IMR-90 (cell line): ENCODE data around the gene CD68. TPM values are rescaled to one million over a fixed set of nuclear protein-coding genes. Genes with fewer than 3 reads are reported as not detected.

Source experiments
- ATAC-seq: fragments of 200-7000 bp; cut with Tn5 transposase; 2 replicates; pipeline ENCODE4 v1.9.1; 2020; ENCODE audit warnings: low read depth, mild to moderate bottlenecking, moderate library complexity
- BruUV-seq: library from RNA; stranded (reverse); fragments of 400-500 nt; replicated peaks from 2 replicates; lab custom pipeline; 2021; lab: Mats Ljungman, UMichigan
- CTCF ChIA-PET: fragments of 300-600 bp; formaldehyde crosslinking; extraction: SDS; loops from one replicate; lab custom pipeline; 2021; ENCODE audit warnings: antibody characterized with exemption; lab: Yijun Ruan, JAX
- POLR2A ChIA-PET: fragments of 300-600 bp; sonication (Branson Sonifier 250); formaldehyde crosslinking; loops from one replicate; lab custom pipeline; 2022; ENCODE audit warnings: antibody characterized with exemption; ENCODE audit not compliant: unreplicated experiment; lab: Charles Lee
- DNase-seq: peaks from one replicate; pipeline ENCODE4 v3.0.0; 2013
- H2AFZ ChIP-seq: replicated peaks from 2 replicates; pipeline ENCODE3; 2013; ENCODE audit warnings: low read length, mild to moderate bottlenecking; ENCODE audit not compliant: poor library complexity
- H2AK5ac ChIP-seq: 2 replicates; pipeline ENCODE4 v1.6.1; 2013; ENCODE audit warnings: low read depth, low read length, inconsistent platforms
- H2AK9ac ChIP-seq: replicated peaks from 2 replicates; pipeline ENCODE3; 2013; ENCODE audit warnings: mild to moderate bottlenecking, low read depth, low read length, moderate library complexity; ENCODE audit not compliant: poor library complexity
- H2BK120ac ChIP-seq: 2 replicates; pipeline ENCODE4 v1.6.1; 2013; ENCODE audit warnings: low read depth, low read length, inconsistent platforms
- H2BK15ac ChIP-seq: 3 replicates; pipeline ENCODE4 v1.6.1; 2013; ENCODE audit warnings: low read depth, low read length, inconsistent platforms
- H2BK20ac ChIP-seq: 2 replicates; pipeline ENCODE4 v1.6.1; 2013; ENCODE audit warnings: low read depth, mild to moderate bottlenecking, inconsistent platforms, low read length, moderate library complexity
- H2BK5ac ChIP-seq: 2 replicates; pipeline ENCODE4 v1.6.1; 2013; ENCODE audit warnings: mild to moderate bottlenecking, low read depth, low read length, inconsistent platforms; ENCODE audit not compliant: poor library complexity, severe bottlenecking
- H3K14ac ChIP-seq: replicated peaks from 2 replicates; pipeline ENCODE4 v1.6.1; 2013; ENCODE audit warnings: low read depth, low read length, inconsistent platforms
- H3K18ac ChIP-seq: 2 replicates; pipeline ENCODE4 v1.6.1; 2013; ENCODE audit warnings: low read depth, low read length, control low read depth
- H3K23ac ChIP-seq: 2 replicates; pipeline ENCODE4 v1.6.1; 2013; ENCODE audit warnings: low read depth, low read length, inconsistent platforms
- H3K27ac ChIP-seq: 2 replicates; pipeline ENCODE4 v1.5.1; 2013; ENCODE audit warnings: mild to moderate bottlenecking, control low read depth, low read length; ENCODE audit not compliant: insufficient read depth
- H3K27me3 ChIP-seq: 2 replicates; pipeline ENCODE4 v1.6.1; 2013; ENCODE audit warnings: low read length; ENCODE audit not compliant: control insufficient read depth, insufficient read depth
- H3K36me3 ChIP-seq: 2 replicates; pipeline ENCODE4 v1.6.1; 2013; ENCODE audit warnings: low read length, mixed read lengths; ENCODE audit not compliant: control insufficient read depth, insufficient read depth
- H3K4ac ChIP-seq: 2 replicates; pipeline ENCODE4 v1.6.1; 2013; ENCODE audit warnings: low read depth, low read length, inconsistent platforms
- H3K4me1 ChIP-seq: 2 replicates; pipeline ENCODE4 v1.6.1; 2013; ENCODE audit warnings: low read length, mixed read lengths; ENCODE audit not compliant: control insufficient read depth, insufficient read depth
- H3K4me2 ChIP-seq: 2 replicates; pipeline ENCODE4 v1.6.1; 2013; ENCODE audit warnings: low read depth, mild to moderate bottlenecking, control low read depth, low read length, moderate library complexity
- H3K4me3 ChIP-seq: 2 replicates; pipeline ENCODE4 v1.5.1; 2013; ENCODE audit warnings: low read depth, mild to moderate bottlenecking, control low read depth, low read length, moderate library complexity; ENCODE audit not compliant: insufficient read depth
- H3K56ac ChIP-seq: 2 replicates; pipeline ENCODE4 v1.6.1; 2013; ENCODE audit warnings: low read length, inconsistent platforms; ENCODE audit not compliant: insufficient read depth; ENCODE audit errors: extremely low read depth
- H3K79me1 ChIP-seq, 2 experiments: 2 replicates each; pipeline ENCODE4 v1.6.1; 2013; ENCODE audit warnings: low read length in 2 of 2, inconsistent platforms in 1 of 2, low read depth in 1 of 2
- H3K9ac ChIP-seq: 2 replicates; pipeline ENCODE4 v1.6.1; 2013; ENCODE audit warnings: low read depth, low read length, control low read depth
- H3K9me1 ChIP-seq: 2 replicates; pipeline ENCODE4 v1.6.1; 2013; ENCODE audit warnings: low read length, inconsistent platforms; ENCODE audit not compliant: insufficient read depth
- H3K9me3 ChIP-seq: 2 replicates; pipeline ENCODE4 v1.6.1; 2013; ENCODE audit warnings: low read length; ENCODE audit not compliant: control insufficient read depth, insufficient read depth
- H4K20me1 ChIP-seq: 2 replicates; pipeline ENCODE4 v1.6.1; 2013; ENCODE audit warnings: low read length, inconsistent platforms; ENCODE audit not compliant: insufficient read depth
- H4K5ac ChIP-seq: 2 replicates; pipeline ENCODE4 v1.6.1; 2013; ENCODE audit warnings: mild to moderate bottlenecking, low read depth, low read length, control low read depth
- H4K8ac ChIP-seq, 2 experiments: 2 replicates each; pipeline ENCODE4 v1.6.1; 2013; ENCODE audit warnings: low read depth in 2 of 2, low read length in 2 of 2, control low read depth in 1 of 2, inconsistent platforms in 1 of 2
- H4K91ac ChIP-seq: 2 replicates; pipeline ENCODE4 v1.6.1; 2013; ENCODE audit warnings: low read depth, low read length, inconsistent platforms; ENCODE audit not compliant: insufficient read depth
- BHLHE40 ChIP-seq: fragments of 150-350 bp; IDR thresholded peaks from 2 replicates; pipeline ENCODE4 v1.6.1; 2016; ENCODE audit warnings: mild to moderate bottlenecking, low read depth, low read length
- CEBPB ChIP-seq: IDR thresholded peaks from 2 replicates; pipeline ENCODE4 v1.6.1; 2012; ENCODE audit warnings: low read depth, low read length, improper control_type of control experiment
- CHD1 ChIP-seq: IDR thresholded peaks from 2 replicates; pipeline ENCODE4 v1.6.1; 2012; ENCODE audit warnings: low read depth, low read length, improper control_type of control experiment
- FOS ChIP-seq: fragments of 150-350 bp; IDR thresholded peaks from 2 replicates; pipeline ENCODE4 v1.6.1; 2016; ENCODE audit warnings: low read depth, low read length
- MAFK ChIP-seq: IDR thresholded peaks from 2 replicates; pipeline ENCODE4 v1.6.1; 2012; ENCODE audit warnings: low read depth, low read length, improper control_type of control experiment
- MAZ ChIP-seq: IDR thresholded peaks from 2 replicates; pipeline ENCODE4 v1.6.1; 2012; ENCODE audit warnings: low read depth, mild to moderate bottlenecking, low read length, improper control_type of control experiment, moderate library complexity, borderline replicate concordance
- MXI1 ChIP-seq: IDR thresholded peaks from 2 replicates; pipeline ENCODE4 v1.6.1; 2012; ENCODE audit warnings: low read depth, mild to moderate bottlenecking, low read length, moderate library complexity, borderline replicate concordance
- NFE2L2 ChIP-seq: fragments of 150-350 bp; IDR thresholded peaks from 2 replicates; pipeline ENCODE4 v1.6.1; 2016; ENCODE audit warnings: low read depth, mild to moderate bottlenecking, low read length
- POLR2A ChIP-seq: IDR thresholded peaks from 2 replicates; pipeline ENCODE4 v1.6.1; 2012; ENCODE audit warnings: mild to moderate bottlenecking, low read depth, low read length
- RAD21 ChIP-seq: IDR thresholded peaks from 2 replicates; pipeline ENCODE4 v1.6.1; 2012; ENCODE audit warnings: low read length, improper control_type of control experiment
- RCOR1 ChIP-seq: IDR thresholded peaks from 2 replicates; pipeline ENCODE4 v1.6.1; 2012; ENCODE audit warnings: mild to moderate bottlenecking, low read length, improper control_type of control experiment; ENCODE audit not compliant: insufficient replicate concordance
- RFX5 ChIP-seq: IDR thresholded peaks from 2 replicates; pipeline ENCODE4 v1.8.0; 2012; ENCODE audit warnings: low read depth, mild to moderate bottlenecking, low read length, moderate library complexity
- SMC3 ChIP-seq: fragments of 150-350 bp; IDR thresholded peaks from 2 replicates; pipeline ENCODE4 v1.6.1; 2016; ENCODE audit warnings: low read depth, mild to moderate bottlenecking, antibody characterized with exemption, low read length, moderate library complexity
- USF2 ChIP-seq: fragments of 150-350 bp; IDR thresholded peaks from 2 replicates; pipeline ENCODE4 v1.6.1; 2017; ENCODE audit warnings: mild to moderate bottlenecking, antibody characterized with exemption, low read length, low read depth
- WGBS, 2 experiments: methylation state at CpG; one replicate each; pipeline versions ENCODE4 v1.1.5 to v1.1.7; 2013; ENCODE audit warnings: missing lambda C conversion rate in 2 of 2; ENCODE audit not compliant: insufficient read length in 1 of 2; ENCODE audit errors: extremely low coverage in 2 of 2; 5-methylcytosine and 5-hydroxymethylcytosine counted together
- dilution Hi-C: fragments of 300-500 bp; cut with HindIII; formaldehyde crosslinking; loops from one replicate; pipeline ENCODE4 v1.14.3; 2018; ENCODE audit warnings: low sequenced_read_pairs; ENCODE audit not compliant: unreplicated experiment
- in situ Hi-C: fragments of 300-500 bp; cut with MboI; formaldehyde crosslinking; loops from 3 replicates; pipeline ENCODE4 v1.14.3; 2019; ENCODE audit warnings: low sequenced_read_pairs, inconsistent platforms, mixed read lengths
- intact Hi-C: fragments of 100-400 bp; cut with micrococcal nuclease; formaldehyde crosslinking; loops from 2 replicates; pipeline ENCODE4 v1.10.0; 2022
- polyA plus RNA-seq, 3 experiments: library from polyadenylated mRNA; depleted of rRNA; stranded (reverse); fragments of >200 nt; gene quantifications; 2 replicates each; pipeline ENCODE4 v1.2.3, GENCODE V29; 2012; ENCODE audit warnings: low replicate concordance in 1 of 3
- total RNA-seq: library from RNA; depleted of rRNA; stranded (reverse); fragments of >200 nt; gene quantifications from 2 replicates; pipeline ENCODE4 v1.2.3, GENCODE V29; 2012
- TF ChIP-seq, protein P1 (sequence below): conservative IDR thresholded peaks from 2 replicates; pipeline ENCODE4 v1.5.1; 2012; ENCODE audit warnings: mild to moderate bottlenecking, low read depth, low read length, improper control_type of control experiment
- TF ChIP-seq, protein P2 (sequence below): fragments of 150-350 bp; IDR thresholded peaks from 2 replicates; pipeline ENCODE4 v1.6.1; 2016; ENCODE audit warnings: low read depth, mild to moderate bottlenecking, low read length, moderate library complexity, borderline replicate concordance

The CD68 gene
- total and polyA plus RNA-seq, 2 of the 4 experiments (the other 2 are of a cell fraction): 16.0 to 43.1 TPM

GRCh38 chr17:7620835-7621234, 41.4 kb downstream of the CD68 start:
- Histone ChIP-seq H4K5ac (no peak overlapping the region), H3K56ac (no peak overlapping the region), H2BK5ac (no peak overlapping the region), H3K27me3 (no peaks in the 10 kb centered on the region; the same call in 1 of the 2 replicates), H3K36me3 (no peaks in the 10 kb centered on the region; the same call in 1 of the 2 replicates), H2AFZ (no peak overlapping the region), H2AK9ac (no peak overlapping the region), H3K4ac (no peak overlapping the region), H3K23ac (no peak overlapping the region), H3K4me3 (no peak overlapping the region), H2BK20ac (no peak overlapping the region), H3K9me3 (no peaks in the 10 kb centered on the region), H2BK120ac (no peak overlapping the region), H3K4me2 (no peak overlapping the region), H4K91ac (no peak overlapping the region), H3K27ac (no peak overlapping the region), H3K79me1 (no peaks in the 10 kb centered on the region; a peak in 1 of 4 replicates), H3K4me1 (no peaks in the 10 kb centered on the region), H4K8ac (no peak overlapping the region), H2BK15ac (no peak overlapping the region), H3K9me1 (no peaks in the 10 kb centered on the region), H3K18ac (no peak overlapping the region), H3K9ac (no peak overlapping the region), H4K20me1 (no peaks in the 10 kb centered on the region), H2AK5ac (no peak overlapping the region), H3K14ac (no peak overlapping the region)
- in situ Hi-C loops: no loop called here
- DNase-seq (no peak), ATAC-seq (no peak)
- CTCF ChIA-PET: interaction anchor here (0.6 kb wide), 1 partner anchor 12 kb away, joined by 3 read pairs; no protein-coding TSS in a partner anchor
- intact Hi-C loops: no loop called here
- POLR2A ChIA-PET: no interaction called here
- no TSS peak for BruUV-seq
- dilution Hi-C loops: no loop called here
- no CpG with 5 or more reads among the region's 8 CpGs for WGBS, 2 experiments
- TF ChIP-seq SMC3: no peak
- no peak for TF ChIP-seq RFX5
- no peak for TF ChIP-seq BHLHE40
- no peak for TF ChIP-seq NFE2L2
- TF ChIP-seq USF2: no peak
- no peak for TF ChIP-seq MAZ
- TF ChIP-seq, protein P1, sequence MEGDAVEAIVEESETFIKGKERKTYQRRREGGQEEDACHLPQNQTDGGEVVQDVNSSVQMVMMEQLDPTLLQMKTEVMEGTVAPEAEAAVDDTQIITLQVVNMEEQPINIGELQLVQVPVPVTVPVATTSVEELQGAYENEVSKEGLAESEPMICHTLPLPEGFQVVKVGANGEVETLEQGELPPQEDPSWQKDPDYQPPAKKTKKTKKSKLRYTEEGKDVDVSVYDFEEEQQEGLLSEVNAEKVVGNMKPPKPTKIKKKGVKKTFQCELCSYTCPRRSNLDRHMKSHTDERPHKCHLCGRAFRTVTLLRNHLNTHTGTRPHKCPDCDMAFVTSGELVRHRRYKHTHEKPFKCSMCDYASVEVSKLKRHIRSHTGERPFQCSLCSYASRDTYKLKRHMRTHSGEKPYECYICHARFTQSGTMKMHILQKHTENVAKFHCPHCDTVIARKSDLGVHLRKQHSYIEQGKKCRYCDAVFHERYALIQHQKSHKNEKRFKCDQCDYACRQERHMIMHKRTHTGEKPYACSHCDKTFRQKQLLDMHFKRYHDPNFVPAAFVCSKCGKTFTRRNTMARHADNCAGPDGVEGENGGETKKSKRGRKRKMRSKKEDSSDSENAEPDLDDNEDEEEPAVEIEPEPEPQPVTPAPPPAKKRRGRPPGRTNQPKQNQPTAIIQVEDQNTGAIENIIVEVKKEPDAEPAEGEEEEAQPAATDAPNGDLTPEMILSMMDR: no peak
- TF ChIP-seq, protein P2, sequence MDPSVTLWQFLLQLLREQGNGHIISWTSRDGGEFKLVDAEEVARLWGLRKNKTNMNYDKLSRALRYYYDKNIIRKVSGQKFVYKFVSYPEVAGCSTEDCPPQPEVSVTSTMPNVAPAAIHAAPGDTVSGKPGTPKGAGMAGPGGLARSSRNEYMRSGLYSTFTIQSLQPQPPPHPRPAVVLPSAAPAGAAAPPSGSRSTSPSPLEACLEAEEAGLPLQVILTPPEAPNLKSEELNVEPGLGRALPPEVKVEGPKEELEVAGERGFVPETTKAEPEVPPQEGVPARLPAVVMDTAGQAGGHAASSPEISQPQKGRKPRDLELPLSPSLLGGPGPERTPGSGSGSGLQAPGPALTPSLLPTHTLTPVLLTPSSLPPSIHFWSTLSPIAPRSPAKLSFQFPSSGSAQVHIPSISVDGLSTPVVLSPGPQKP: no peak
- TF ChIP-seq MXI1: no peak
- no peak for TF ChIP-seq MAFK
- TF ChIP-seq CEBPB: no peak
- TF ChIP-seq RAD21: no peak
- TF ChIP-seq POLR2A: no peak
- no peak for TF ChIP-seq FOS
- TF ChIP-seq RCOR1: no peak
- TF ChIP-seq CHD1: no peak
